Measurements from ENCODE around the gene CTAGE9. TPM values are rescaled to one million over a fixed set of nuclear protein-coding genes. Genes with fewer than 3 reads are reported as not detected.
"Not testable (repeated sequence)": the region's sequence is repeated elsewhere in the genome, so short reads cannot be mapped to it uniquely, and the experiment has no call there.

Gene CTAGE9
- total RNA-seq, 6 experiments from 2014 or later, result not detected

DNA sequence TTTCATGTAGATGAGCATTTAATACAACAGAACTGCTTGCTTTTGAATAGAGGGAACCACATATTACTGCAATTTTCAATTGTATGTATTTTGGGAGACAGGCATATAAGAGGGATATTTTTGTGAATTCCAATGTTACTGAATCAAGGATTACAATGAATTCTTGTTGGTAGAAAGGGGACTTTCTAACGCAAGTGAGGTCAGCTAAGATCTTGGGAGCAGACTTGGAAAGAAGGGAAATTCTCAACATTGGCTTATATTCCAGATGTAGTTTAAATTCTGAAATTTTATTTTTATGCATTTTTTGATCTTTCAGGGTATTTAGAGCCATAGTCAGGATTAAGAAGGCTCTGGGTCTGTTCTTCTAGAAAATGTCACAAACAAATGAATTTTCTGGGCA is 43.3 kb upstream of the CTAGE9 start:
- TF ChIP-seq, protein P1, sequence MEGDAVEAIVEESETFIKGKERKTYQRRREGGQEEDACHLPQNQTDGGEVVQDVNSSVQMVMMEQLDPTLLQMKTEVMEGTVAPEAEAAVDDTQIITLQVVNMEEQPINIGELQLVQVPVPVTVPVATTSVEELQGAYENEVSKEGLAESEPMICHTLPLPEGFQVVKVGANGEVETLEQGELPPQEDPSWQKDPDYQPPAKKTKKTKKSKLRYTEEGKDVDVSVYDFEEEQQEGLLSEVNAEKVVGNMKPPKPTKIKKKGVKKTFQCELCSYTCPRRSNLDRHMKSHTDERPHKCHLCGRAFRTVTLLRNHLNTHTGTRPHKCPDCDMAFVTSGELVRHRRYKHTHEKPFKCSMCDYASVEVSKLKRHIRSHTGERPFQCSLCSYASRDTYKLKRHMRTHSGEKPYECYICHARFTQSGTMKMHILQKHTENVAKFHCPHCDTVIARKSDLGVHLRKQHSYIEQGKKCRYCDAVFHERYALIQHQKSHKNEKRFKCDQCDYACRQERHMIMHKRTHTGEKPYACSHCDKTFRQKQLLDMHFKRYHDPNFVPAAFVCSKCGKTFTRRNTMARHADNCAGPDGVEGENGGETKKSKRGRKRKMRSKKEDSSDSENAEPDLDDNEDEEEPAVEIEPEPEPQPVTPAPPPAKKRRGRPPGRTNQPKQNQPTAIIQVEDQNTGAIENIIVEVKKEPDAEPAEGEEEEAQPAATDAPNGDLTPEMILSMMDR (IDR thresholded peaks at IDR 0.05), result no peak
- no peak for TF ChIP-seq POLR2A (IDR thresholded peaks at IDR 0.05)
- H3K4me3 ChIP-seq, result no peak overlapping the region
- ATAC-seq (no peak), DNase-seq (no peak)
- no peaks in the 10 kb centered on the region for H3K4me1 ChIP-seq
- H3K27me3 ChIP-seq, result no peaks in the 10 kb centered on the region
- no peak overlapping the region for H3K27ac ChIP-seq
- no peaks in the 10 kb centered on the region for H3K36me3 ChIP-seq
- WGBS (ENCODE audit: insufficient coverage, low coverage, low lambda C conversion rate, missing lambda C conversion rate), result 81% methylated on average over 1 of the region's 1 CpG
- H3K9me3 ChIP-seq, result no peaks in the 10 kb centered on the region
- intact Hi-C loops (cut with DNase I), result no loop called here

DNA sequence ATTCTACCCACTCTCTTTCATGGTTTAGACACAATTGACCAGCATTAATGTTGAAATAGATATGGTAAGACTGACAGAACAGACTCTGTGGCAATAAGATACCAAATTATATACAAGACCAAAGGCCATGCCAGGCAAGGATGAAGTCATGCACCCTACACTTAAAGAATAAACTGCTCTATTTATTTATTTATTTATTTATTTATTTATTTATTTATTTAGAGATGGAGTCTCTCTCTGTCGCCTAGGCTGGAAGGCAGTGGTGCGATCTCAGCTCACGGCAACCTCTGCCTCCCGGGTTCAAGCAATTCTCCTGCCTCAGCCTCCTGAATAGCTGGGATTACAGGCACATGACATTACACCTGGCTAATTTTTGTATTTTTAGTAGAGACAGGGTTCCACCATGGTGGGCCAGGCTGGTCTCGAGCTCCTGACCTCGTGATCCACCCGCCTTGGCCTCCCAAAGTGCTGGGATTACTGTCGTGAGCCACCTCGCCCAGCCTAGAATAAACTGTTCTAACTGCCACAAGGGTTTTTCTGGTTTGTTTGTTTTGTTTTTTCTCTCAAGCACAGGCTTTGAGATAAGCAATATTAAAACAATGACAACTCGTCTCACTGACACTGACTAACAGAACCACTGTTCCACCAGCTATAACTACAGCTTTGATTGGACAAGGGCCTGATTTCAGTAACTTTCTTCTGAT is 40.3 kb upstream of the CTAGE9 start:
- DNase-seq; H3K9me3 ChIP-seq; H3K4me1 ChIP-seq; H3K27ac ChIP-seq; H3K4me3 ChIP-seq; ATAC-seq; H3K36me3 ChIP-seq; H3K27me3 ChIP-seq; intact Hi-C loops (cut with DNase I): not testable (repeated sequence)
- 78% methylated on average over 6 of the region's 10 CpGs for WGBS (ENCODE audit: insufficient coverage, low coverage, low lambda C conversion rate, missing lambda C conversion rate)

DNA sequence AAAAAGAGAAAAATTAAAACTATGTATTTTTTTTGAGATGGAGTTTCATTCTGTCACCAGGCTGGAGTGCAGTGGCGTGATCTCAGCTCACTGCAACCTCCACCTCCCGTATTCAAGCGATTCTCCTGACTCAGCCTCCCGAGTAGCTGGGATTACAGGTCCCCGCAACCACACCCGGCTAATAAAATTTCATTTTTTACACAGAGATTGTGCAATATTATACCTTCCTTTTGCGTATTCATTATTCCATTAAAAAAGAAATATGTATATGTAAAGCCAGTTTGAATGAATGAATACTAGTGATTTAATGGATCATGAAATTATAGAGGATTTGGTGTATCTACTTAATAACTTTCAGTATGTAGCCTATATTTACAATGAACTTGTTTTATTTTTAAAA is 38.2 kb upstream of the CTAGE9 start:
- H3K4me3 ChIP-seq, result no peak overlapping the region
- H3K27ac ChIP-seq, result no peak overlapping the region
- no peaks in the 10 kb centered on the region for H3K36me3 ChIP-seq
- H3K4me1 ChIP-seq, result no peaks in the 10 kb centered on the region
- no peak for ATAC-seq
- no peak for DNase-seq
- no peaks in the 10 kb centered on the region for H3K9me3 ChIP-seq
- WGBS (ENCODE audit: insufficient coverage, low coverage, low lambda C conversion rate, missing lambda C conversion rate), result 93% methylated on average over 7 of the region's 7 CpGs
- intact Hi-C loops (cut with DNase I), result no loop called here
- TF ChIP-seq, protein P1 (IDR thresholded peaks at IDR 0.05), result no peak
- no peak for TF ChIP-seq POLR2A (IDR thresholded peaks at IDR 0.05)
- H3K27me3 ChIP-seq, result no peaks in the 10 kb centered on the region

DNA sequence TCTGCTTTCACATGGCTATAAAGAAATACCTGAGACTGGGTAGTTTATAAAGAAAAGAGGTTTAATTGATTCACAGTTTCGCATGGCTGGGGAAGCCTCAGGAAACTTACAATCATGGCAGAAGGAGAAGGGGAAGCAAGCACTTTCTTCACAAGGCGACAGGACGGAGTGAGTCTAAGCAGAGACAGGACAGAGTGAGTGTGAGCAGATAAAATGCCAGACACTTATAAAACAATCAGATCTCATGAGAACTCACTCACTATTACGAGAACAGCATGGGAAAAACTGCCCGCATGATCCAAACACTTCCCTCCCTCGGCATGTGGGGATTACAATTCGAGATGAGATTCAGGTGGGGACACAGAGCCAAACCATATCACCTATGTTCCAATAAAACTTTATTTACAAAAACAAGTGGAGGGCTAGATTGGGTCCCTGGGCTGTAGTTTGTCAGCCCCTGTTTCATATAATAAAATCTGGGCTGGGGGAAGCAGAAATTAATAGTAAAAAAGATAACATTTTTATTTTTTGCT is 37.1 kb upstream of the CTAGE9 start:
- 78% methylated on average over 7 of the region's 7 CpGs for WGBS (ENCODE audit: insufficient coverage, low coverage, low lambda C conversion rate, missing lambda C conversion rate)
- H3K27ac ChIP-seq, result no peak overlapping the region
- H3K27me3 ChIP-seq, result no peaks in the 10 kb centered on the region
- H3K4me3 ChIP-seq, result no peak overlapping the region
- intact Hi-C loops (cut with DNase I), result no loop called here
- no peak for TF ChIP-seq POLR2A (IDR thresholded peaks at IDR 0.05)
- TF ChIP-seq, protein P1 (IDR thresholded peaks at IDR 0.05), result no peak
- H3K36me3 ChIP-seq, result no peaks in the 10 kb centered on the region
- ATAC-seq (no peak), DNase-seq (no peak)
- no peaks in the 10 kb centered on the region for H3K4me1 ChIP-seq
- no peaks in the 10 kb centered on the region for H3K9me3 ChIP-seq

DNA sequence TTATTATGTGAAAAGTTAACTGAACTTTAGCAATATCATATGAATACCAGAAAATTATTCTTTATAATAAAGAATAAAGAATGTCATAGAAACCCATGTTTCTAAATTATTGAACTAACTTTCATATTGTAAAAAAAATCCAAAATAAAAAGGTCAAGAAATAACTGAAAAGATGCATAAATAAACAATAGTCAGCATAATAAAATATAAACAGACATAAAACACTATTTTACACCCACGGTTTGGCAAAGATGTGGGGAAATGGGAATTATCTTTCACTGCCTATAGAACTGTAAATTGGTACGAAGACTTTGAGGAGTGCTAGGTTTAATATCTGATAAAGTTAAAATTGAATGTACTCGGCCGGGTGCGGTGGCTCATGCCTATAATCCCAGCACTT is 34.7 kb upstream of the CTAGE9 start:
- Histone ChIP-seq H3K4me3 (no peak overlapping the region), H3K36me3 (no peaks in the 10 kb centered on the region), H3K27ac (no peak overlapping the region), H3K27me3 (no peaks in the 10 kb centered on the region), H3K4me1 (no peaks in the 10 kb centered on the region), H3K9me3 (no peaks in the 10 kb centered on the region)
- DNase-seq (no peak), ATAC-seq (no peak)
- TF ChIP-seq, protein P1 (IDR thresholded peaks at IDR 0.05), result no peak
- TF ChIP-seq POLR2A (IDR thresholded peaks at IDR 0.05), result no peak
- intact Hi-C loops (cut with DNase I), result no loop called here
- WGBS (ENCODE audit: insufficient coverage, low coverage, low lambda C conversion rate, missing lambda C conversion rate), result 93% methylated on average over 5 of the region's 5 CpGs
